Mucosa of gallbladder (tissue), 1 donor: ENCODE data around the gene KLHL14. TPM values are rescaled to one million over a fixed set of nuclear protein-coding genes. Genes with fewer than 3 reads are reported as not detected.

Experiments
- DNase-seq: peaks from one replicate; pipeline ENCODE4 v3.0.0-alpha.2; 2020; ENCODE audit warnings: low spot score
- total RNA-seq: library from RNA; stranded (reverse); gene quantifications from one replicate; pipeline ENCODE4 v1.2.1, GENCODE V29; 2021
- donor health status: DM: no; HTN: no; CAD: no.

KLHL14 gene
- total RNA-seq, 1 donor from 2014 or later: 0.26 TPM

DNA sequence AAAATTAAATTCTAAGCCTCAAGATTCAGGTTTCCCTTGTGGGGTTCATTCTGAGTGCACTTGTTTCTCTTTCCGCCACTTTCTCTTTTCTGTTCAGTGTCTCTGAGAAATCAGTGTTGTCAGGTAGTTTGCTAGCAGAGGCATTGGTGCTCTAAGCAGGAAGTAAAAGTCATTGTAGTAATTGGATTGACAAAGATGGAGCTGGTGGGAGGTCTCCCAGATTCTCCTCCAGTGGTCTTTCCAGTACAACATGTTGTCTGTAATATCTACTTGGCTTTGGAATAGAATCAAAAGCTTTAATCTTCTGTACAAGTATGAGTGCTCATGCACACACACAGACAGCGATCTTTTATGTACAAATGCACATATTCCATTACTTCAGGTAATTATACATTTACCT is 135.6 kb downstream of the KLHL14 start:
- no peak for DNase-seq

- no peak for DNase-seq
These were observed 137.9 kb downstream of the KLHL14 start for GRCh38 chr18:32634876-32635431.

- no peak for DNase-seq
These were observed 142.7 kb downstream of the KLHL14 start for GRCh38 chr18:32629981-32630700.

- no peak for DNase-seq
These were observed 143.5 kb downstream of the KLHL14 start for GRCh38 chr18:32629292-32629691.

GRCh38 chr18:32624182-32624723 is 148.6 kb downstream of the KLHL14 start:
- no peak for DNase-seq

DNA sequence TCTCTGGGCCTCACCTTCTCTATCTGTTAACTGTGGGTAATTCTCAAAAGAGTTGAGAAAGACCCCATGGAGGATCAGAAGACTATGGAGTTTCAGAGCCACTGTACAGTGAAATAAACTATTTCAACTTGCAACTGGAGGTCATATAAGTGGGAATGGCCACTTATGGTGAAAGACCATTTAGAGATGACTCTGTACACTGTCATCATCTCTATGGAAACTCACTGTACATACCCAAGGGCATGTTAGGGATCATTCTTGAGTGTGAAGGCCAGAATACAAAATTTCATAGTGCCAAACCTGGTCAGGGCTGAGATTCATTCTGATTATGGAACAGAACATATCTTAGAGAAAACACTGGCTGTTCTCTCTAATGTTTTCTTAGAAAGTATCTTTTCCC is 149.3 kb downstream of the KLHL14 start:
- no peak for DNase-seq
